Measurements from ENCODE around the gene TFAP2A. TPM values are rescaled to one million over a fixed set of nuclear protein-coding genes. Genes with fewer than 3 reads are reported as not detected.

Gene TFAP2A
- polyA plus RNA-seq, 2 donors, result 20.9 to 28.8 TPM

DNA sequence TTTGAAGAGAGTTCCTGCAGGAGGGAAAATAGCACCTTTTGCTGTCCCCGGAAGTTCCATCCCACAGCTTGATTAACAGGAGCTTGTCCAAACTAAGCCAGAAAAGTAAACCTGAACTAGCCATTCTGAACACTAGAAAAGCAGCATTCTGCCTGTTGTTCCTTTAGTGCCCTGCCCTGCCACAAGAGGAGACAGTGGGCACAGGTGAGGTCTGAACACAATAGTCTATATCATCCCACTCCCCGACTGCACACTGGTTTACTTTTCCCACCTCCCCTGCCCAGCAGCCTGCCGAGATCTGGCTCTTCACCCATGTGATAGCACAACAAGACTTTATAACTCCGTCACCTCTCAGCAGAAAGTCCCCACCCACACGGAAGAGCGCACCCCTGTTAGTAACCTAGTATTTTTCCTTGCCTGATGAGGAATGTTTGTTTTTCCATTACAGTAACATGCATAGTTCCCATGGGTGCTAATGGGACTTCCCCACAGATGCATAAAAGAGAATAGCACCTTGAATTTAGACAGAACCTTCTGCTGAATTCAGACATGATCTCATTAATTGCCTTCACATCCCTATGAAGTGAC is 59.7 kb downstream of the TFAP2A start:
- no peaks in the 10 kb centered on the region for H3K9me3 ChIP-seq (ENCODE audit: control insufficient read depth in 2 of 2, insufficient read depth in 1 of 2, low read depth in 1 of 2, low read length in 1 of 2)
- H3K36me3 ChIP-seq (ENCODE audit: control insufficient read depth in 2 of 2, insufficient read depth in 2 of 2, low read length in 1 of 2), result no peaks in the 10 kb centered on the region
- H3K27ac ChIP-seq (ENCODE audit: low read depth in 2 of 2, low read length in 1 of 2), result peak overlapping the region in 1 of 2 donors; percentile 29
- no peaks in the 10 kb centered on the region for H3K4me1 ChIP-seq (ENCODE audit: control insufficient read depth in 2 of 2, insufficient read depth in 2 of 2, low read length in 1 of 2)
- 36 to 39% methylated on average over 6 of the region's 6 CpGs for WGBS, 2 donors
- H3K4me3 ChIP-seq (ENCODE audit: low read depth in 1 of 2, low read length in 2 of 2), result no peak overlapping the region
- no peaks in the 10 kb centered on the region for H3K27me3 ChIP-seq (ENCODE audit: control insufficient read depth in 1 of 2, insufficient read depth in 2 of 2, low read length in 2 of 2)

GRCh38 chr6:10351791-10352190 is 63.1 kb downstream of the TFAP2A start:
- H3K9me3 ChIP-seq (ENCODE audit: control insufficient read depth in 2 of 2, insufficient read depth in 1 of 2, low read depth in 1 of 2, low read length in 1 of 2), result no peaks in the 10 kb centered on the region
- H3K4me1 ChIP-seq (ENCODE audit: control insufficient read depth in 2 of 2, insufficient read depth in 2 of 2, low read length in 1 of 2), result no peaks in the 10 kb centered on the region
- H3K36me3 ChIP-seq (ENCODE audit: control insufficient read depth in 2 of 2, insufficient read depth in 2 of 2, low read length in 1 of 2), result no peaks in the 10 kb centered on the region
- H3K4me3 ChIP-seq (ENCODE audit: low read depth in 1 of 2, low read length in 2 of 2), result no peak overlapping the region
- H3K27me3 ChIP-seq (ENCODE audit: control insufficient read depth in 1 of 2, insufficient read depth in 2 of 2, low read length in 2 of 2), result no peaks in the 10 kb centered on the region
- WGBS, 2 donors, result 53 to 63% methylated on average over 12 of the region's 12 CpGs
- H3K27ac ChIP-seq (ENCODE audit: low read depth in 2 of 2, low read length in 1 of 2), result peak overlapping the region; percentile 34 to 39

DNA sequence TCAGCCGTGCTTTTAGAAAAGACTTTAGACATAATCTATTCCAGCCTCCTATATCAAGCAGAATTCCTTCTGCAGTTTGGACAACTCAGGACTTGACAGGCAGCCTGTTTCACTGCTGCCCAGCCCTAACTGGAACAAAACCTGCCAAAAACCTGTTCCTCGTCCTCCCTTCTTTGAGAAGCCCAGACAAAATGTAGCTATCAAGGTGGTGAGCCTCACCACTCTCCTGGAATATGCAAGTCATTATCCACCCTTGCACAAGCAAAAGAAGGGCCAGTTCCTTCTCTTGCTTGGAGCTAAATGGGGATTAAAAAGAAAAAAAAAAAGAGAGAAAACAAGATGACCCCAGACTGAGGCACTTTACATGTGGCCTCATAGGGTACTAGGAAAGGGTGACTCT is 64.2 kb downstream of the TFAP2A start:
- Histone ChIP-seq H3K4me3 (ENCODE audit: low read depth in 1 of 2, low read length in 2 of 2) (no peak overlapping the region), H3K9me3 (ENCODE audit: control insufficient read depth in 2 of 2, insufficient read depth in 1 of 2, low read depth in 1 of 2, low read length in 1 of 2) (no peaks in the 10 kb centered on the region), H3K27me3 (ENCODE audit: control insufficient read depth in 1 of 2, insufficient read depth in 2 of 2, low read length in 2 of 2) (no peaks in the 10 kb centered on the region), H3K36me3 (ENCODE audit: control insufficient read depth in 2 of 2, insufficient read depth in 2 of 2, low read length in 1 of 2) (no peaks in the 10 kb centered on the region), H3K4me1 (ENCODE audit: control insufficient read depth in 2 of 2, insufficient read depth in 2 of 2, low read length in 1 of 2) (no peaks in the 10 kb centered on the region), H3K27ac (ENCODE audit: low read depth in 2 of 2, low read length in 1 of 2) (no peak overlapping the region)
- WGBS, 2 donors, result 39 to 49% methylated on average over 2 of the region's 2 CpGs

- H3K4me1 ChIP-seq (ENCODE audit: control insufficient read depth in 2 of 2, insufficient read depth in 2 of 2, low read length in 1 of 2), result no peaks in the 10 kb centered on the region
- H3K27ac ChIP-seq (ENCODE audit: low read depth in 2 of 2, low read length in 1 of 2), result no peak overlapping the region
- H3K9me3 ChIP-seq (ENCODE audit: control insufficient read depth in 2 of 2, insufficient read depth in 1 of 2, low read depth in 1 of 2, low read length in 1 of 2), result no peaks in the 10 kb centered on the region
- no peaks in the 10 kb centered on the region for H3K27me3 ChIP-seq (ENCODE audit: control insufficient read depth in 1 of 2, insufficient read depth in 2 of 2, low read length in 2 of 2)
- WGBS, 2 donors, result 85% methylated on average over 11 of the region's 11 CpGs
- H3K4me3 ChIP-seq (ENCODE audit: low read depth in 1 of 2, low read length in 2 of 2), result no peak overlapping the region
- H3K36me3 ChIP-seq (ENCODE audit: control insufficient read depth in 2 of 2, insufficient read depth in 2 of 2, low read length in 1 of 2), result no peaks in the 10 kb centered on the region
Measured at GRCh38 chr6:10347561-10348327, 67.1 kb downstream of the TFAP2A start.

Other genes with a start within 250 kb of the TFAP2A start
- 1 to 10 TPM; 3.0 to 3.1 TPM for gene GCNT2, start 106.3 kb upstream of the TFAP2A start, polyA plus RNA-seq